Parathyroid adenoma (tissue), 2 donors: ENCODE data around the gene MRPS7.
"Not testable (repeated sequence)": the region's sequence is repeated elsewhere in the genome, so short reads cannot be mapped to it uniquely, and the experiment has no call there.

Experiments used
- H2AFZ ChIP-seq: fragments of 300-600 bp; sonication (generic); one replicate; pipeline ENCODE4 v1.7.0; 2017; ENCODE audit warnings: antibody characterized with exemption, mild to moderate bottlenecking
- H3K27ac ChIP-seq: fragments of 300-600 bp; sonication (generic); one replicate; pipeline ENCODE4 v1.7.0; 2017
- H3K27me3 ChIP-seq: fragments of 300-600 bp; sonication (generic); one replicate; pipeline ENCODE4 v1.7.0; 2017; ENCODE audit warnings: low read length; ENCODE audit not compliant: control insufficient read depth, insufficient read depth
- H3K36me3 ChIP-seq: fragments of 300-600 bp; sonication (generic); one replicate; pipeline ENCODE4 v1.7.0; 2017; ENCODE audit warnings: low read length; ENCODE audit not compliant: control insufficient read depth, insufficient read depth
- H3K4me1 ChIP-seq: fragments of 300-600 bp; sonication (generic); one replicate; pipeline ENCODE4 v1.7.0; 2017; ENCODE audit warnings: control low read depth
- H3K4me2 ChIP-seq: fragments of 300-600 bp; sonication (generic); one replicate; pipeline ENCODE4 v1.7.0; 2017; ENCODE audit warnings: low read length
- H3K4me3 ChIP-seq: fragments of 300-600 bp; sonication (generic); one replicate; pipeline ENCODE4 v1.7.0; 2017; ENCODE audit warnings: low read depth, low read length
- H3K79me2 ChIP-seq: fragments of 300-600 bp; sonication (generic); one replicate; pipeline ENCODE4 v1.7.0; 2017; ENCODE audit warnings: control low read depth
- H3K9ac ChIP-seq: fragments of 300-600 bp; sonication (generic); one replicate; pipeline ENCODE4 v1.7.0; 2017; ENCODE audit warnings: mild to moderate bottlenecking
- H3K9me3 ChIP-seq: fragments of 300-600 bp; sonication (generic); one replicate; pipeline ENCODE4 v1.7.0; 2017; ENCODE audit warnings: low read length; ENCODE audit not compliant: control insufficient read depth
- TF ChIP-seq, protein P1 (sequence below): fragments of 300-600 bp; sonication (generic); IDR thresholded peaks from one replicate; pipeline ENCODE4 v1.7.0; 2017; ENCODE audit warnings: antibody characterized with exemption, mild to moderate bottlenecking
- donor health status: primary hyperparathyroidism.

Gene MRPS7

GRCh38 chr17:75272848-75273184 is 11.1 kb downstream of the MRPS7 start:
- no peak overlapping the region for H3K4me2 ChIP-seq
- H3K9ac ChIP-seq = no peak overlapping the region
- H3K4me1 ChIP-seq = peaks cover 14% of the 10 kb centered on the region
- H3K36me3 ChIP-seq = no peaks in the 10 kb centered on the region
- H3K4me3 ChIP-seq = no peak overlapping the region
- H2AFZ ChIP-seq = no peak overlapping the region
- no peaks in the 10 kb centered on the region for H3K27me3 ChIP-seq
- TF ChIP-seq, protein P1, sequence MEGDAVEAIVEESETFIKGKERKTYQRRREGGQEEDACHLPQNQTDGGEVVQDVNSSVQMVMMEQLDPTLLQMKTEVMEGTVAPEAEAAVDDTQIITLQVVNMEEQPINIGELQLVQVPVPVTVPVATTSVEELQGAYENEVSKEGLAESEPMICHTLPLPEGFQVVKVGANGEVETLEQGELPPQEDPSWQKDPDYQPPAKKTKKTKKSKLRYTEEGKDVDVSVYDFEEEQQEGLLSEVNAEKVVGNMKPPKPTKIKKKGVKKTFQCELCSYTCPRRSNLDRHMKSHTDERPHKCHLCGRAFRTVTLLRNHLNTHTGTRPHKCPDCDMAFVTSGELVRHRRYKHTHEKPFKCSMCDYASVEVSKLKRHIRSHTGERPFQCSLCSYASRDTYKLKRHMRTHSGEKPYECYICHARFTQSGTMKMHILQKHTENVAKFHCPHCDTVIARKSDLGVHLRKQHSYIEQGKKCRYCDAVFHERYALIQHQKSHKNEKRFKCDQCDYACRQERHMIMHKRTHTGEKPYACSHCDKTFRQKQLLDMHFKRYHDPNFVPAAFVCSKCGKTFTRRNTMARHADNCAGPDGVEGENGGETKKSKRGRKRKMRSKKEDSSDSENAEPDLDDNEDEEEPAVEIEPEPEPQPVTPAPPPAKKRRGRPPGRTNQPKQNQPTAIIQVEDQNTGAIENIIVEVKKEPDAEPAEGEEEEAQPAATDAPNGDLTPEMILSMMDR = no peak
- no peaks in the 10 kb centered on the region for H3K9me3 ChIP-seq
- no peaks in the 10 kb centered on the region for H3K79me2 ChIP-seq
- no peak overlapping the region for H3K27ac ChIP-seq

DNA sequence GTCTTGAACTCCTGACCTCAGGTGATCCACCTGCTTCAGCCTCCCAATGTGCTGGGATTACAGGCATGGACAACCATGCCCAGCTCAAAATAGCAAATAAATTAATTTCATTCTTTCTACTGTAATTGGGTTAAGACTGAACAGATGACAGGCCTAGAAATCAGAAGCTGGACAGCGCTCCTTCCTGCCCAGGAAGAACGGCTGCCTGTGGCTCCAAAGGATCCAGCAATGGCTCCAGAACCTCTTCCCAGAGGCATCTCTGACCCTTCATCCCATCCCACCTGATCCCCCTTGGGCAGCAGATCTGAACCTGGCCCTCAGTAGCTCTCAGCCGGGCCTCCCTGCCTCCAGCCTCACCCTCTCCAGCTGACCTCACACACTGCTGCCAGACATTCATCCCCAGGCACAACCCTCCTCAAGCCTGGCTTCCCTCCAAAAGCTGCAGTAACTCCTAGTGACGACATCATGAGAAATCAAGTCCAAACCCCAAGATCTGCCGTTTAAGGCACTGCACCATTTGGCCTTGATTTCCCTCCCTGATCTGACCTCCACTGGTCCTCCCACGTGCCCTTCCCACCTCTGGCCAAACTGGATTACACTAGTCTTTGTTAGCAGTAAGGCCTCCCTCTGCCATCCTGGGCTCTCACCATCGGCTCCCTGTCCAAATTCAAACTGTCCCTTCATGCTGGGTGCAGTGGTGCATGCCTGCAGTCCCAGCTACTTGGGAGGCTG is 12.5 kb downstream of the MRPS7 start:
- Histone ChIP-seq H3K9ac (no peak overlapping the region), H3K9me3 (no peaks in the 10 kb centered on the region), H3K27ac (no peak overlapping the region), H3K4me1 (peaks cover 12% of the 10 kb centered on the region), H3K27me3 (no peaks in the 10 kb centered on the region), H3K36me3 (no peaks in the 10 kb centered on the region), H3K4me3 (no peak overlapping the region), H3K79me2 (no peaks in the 10 kb centered on the region), H3K4me2 (no peak overlapping the region), H2AFZ (no peak overlapping the region)
- TF ChIP-seq, protein P1 = no peak

GRCh38 chr17:75277664-75278071 is 16.0 kb downstream of the MRPS7 start:
- Histone ChIP-seq H3K36me3 (no peaks in the 10 kb centered on the region), H3K9ac (no peak overlapping the region), H3K4me3 (no peak overlapping the region), H3K79me2 (no peaks in the 10 kb centered on the region), H3K27ac (no peak overlapping the region), H3K4me2 (no peak overlapping the region), H3K27me3 (no peaks in the 10 kb centered on the region), H2AFZ (no peak overlapping the region), H3K4me1 (no peaks in the 10 kb centered on the region), H3K9me3 (no peaks in the 10 kb centered on the region)
- TF ChIP-seq, protein P1 = no peak

DNA sequence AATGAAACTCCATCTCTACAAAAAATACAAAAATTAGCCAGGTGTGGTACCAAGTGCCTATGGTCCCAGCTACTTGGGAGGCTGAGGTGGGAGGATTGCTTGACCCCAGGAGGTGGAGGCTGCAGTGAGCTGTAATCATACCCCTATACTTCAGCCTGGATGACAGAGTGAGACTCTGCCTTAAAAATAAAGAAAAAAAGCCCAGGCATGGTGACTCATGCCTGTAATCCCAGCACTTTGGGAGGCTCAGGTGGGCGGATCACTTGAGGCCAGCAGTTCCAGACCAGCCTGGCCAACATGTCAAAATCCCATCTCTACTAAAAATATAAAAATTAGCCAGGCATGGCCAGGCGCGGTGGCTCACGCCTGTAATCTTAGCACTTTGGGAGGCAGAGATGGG is 18.5 kb downstream of the MRPS7 start:
- H3K4me3 ChIP-seq, H3K27me3 ChIP-seq, H3K9me3 ChIP-seq, H3K4me1 ChIP-seq, H3K36me3 ChIP-seq, H3K79me2 ChIP-seq, H2AFZ ChIP-seq, H3K27ac ChIP-seq, H3K4me2 ChIP-seq, H3K9ac ChIP-seq: not testable (repeated sequence)

DNA sequence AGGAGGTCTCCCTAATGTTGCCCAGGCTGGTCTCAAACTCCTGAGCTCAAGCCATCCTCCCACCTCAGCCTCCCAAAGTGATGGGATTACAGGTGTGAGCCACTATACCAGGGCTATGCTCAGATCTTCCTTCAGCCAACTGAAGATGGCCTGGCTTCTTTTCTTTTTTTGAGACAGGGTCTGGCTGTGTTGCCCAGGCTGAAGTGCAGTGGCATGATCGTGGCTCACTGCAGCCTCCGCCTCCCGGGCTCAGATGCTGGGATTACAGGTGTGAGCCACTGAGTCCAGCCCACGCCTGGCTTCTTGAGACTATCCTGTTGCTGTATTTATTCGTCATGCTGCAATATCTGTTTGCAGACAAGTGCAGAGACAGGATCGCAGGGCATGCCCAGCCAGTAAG is 23.4 kb downstream of the MRPS7 start:
- peaks cover 3% of the 10 kb centered on the region for H3K79me2 ChIP-seq
- H3K4me1 ChIP-seq = no peaks in the 10 kb centered on the region

More for the DNA sequence above, 23.4 kb downstream of the MRPS7 start:
- Histone ChIP-seq H3K9ac (no peak overlapping the region), H3K4me3 (no peak overlapping the region), H3K4me2 (no peak overlapping the region), H3K9me3 (no peaks in the 10 kb centered on the region), H3K27ac (no peak overlapping the region), H3K36me3 (no peaks in the 10 kb centered on the region), H2AFZ (no peak overlapping the region), H3K27me3 (no peaks in the 10 kb centered on the region)
- TF ChIP-seq, protein P1 = no peak
